Naive thymus-derived CD8-positive, alpha-beta T cell (primary cell): ENCODE measurements around the gene MRPL3. TPM values are rescaled to one million over a fixed set of nuclear protein-coding genes. Genes with fewer than 3 reads are reported as not detected.
A peak's percentile ranks its signal among the peaks of the same experiment; 100 is the strongest.
"Not testable (repeated sequence)": the region's sequence is repeated elsewhere in the genome, so short reads cannot be mapped to it uniquely, and the experiment has no call there.

Source experiments
- ATAC-seq, 2 donors: fragments of 150-1000 bp; cut with Tn5 transposase in 1 of 2; sonication (Bioruptor Pico), chemical (Tn5 transposase) in 1 of 2; 1 replicate in 1 of 2; 2 replicates in 1 of 2; pipeline ENCODE4 v1.10.0; 2021; ENCODE audit warnings: mild to moderate bottlenecking in 2 of 2, moderate library complexity in 2 of 2
- POLR2A ChIA-PET: fragments of 350-600 bp; sonication (Branson Sonifier 250); formaldehyde crosslinking; loops from one replicate; lab custom pipeline; 2021; ENCODE audit warnings: antibody characterized with exemption; lab: Charles Lee
- DNase-seq, 10 donors: peaks; one replicate each; pipeline versions ENCODE4 v3.0.0 to v3.0.0-alpha.2; 2020 to 2022
- H3K27ac Mint-ChIP-seq, 10 donors: one replicate each; pipeline ENCODE4 v1.8.0; 2020 to 2022; ENCODE audit warnings: mild to moderate bottlenecking in 10 of 10, mixed read lengths in 10 of 10, moderate library complexity in 4 of 10, inconsistent platforms in 1 of 10
- H3K27me3 Mint-ChIP-seq, 5 donors: one replicate each; pipeline ENCODE4 v1.8.0; 2021 to 2022; ENCODE audit warnings: mixed read lengths in 5 of 5
- H3K36me3 Mint-ChIP-seq, 3 donors: one replicate each; pipeline ENCODE4 v1.8.0; 2020 to 2022; ENCODE audit warnings: mixed read lengths in 3 of 3, mild to moderate bottlenecking in 2 of 3, inconsistent platforms in 1 of 3
- H3K4me1 Mint-ChIP-seq, 4 donors: one replicate each; pipeline ENCODE4 v1.8.0; 2021 to 2022; ENCODE audit warnings: mixed read lengths in 4 of 4
- H3K4me3 Mint-ChIP-seq, 10 donors: one replicate each; pipeline ENCODE4 v1.8.0; 2020 to 2022; ENCODE audit warnings: mild to moderate bottlenecking in 10 of 10, mixed read lengths in 10 of 10, moderate library complexity in 6 of 10, inconsistent platforms in 1 of 10
- H3K9me3 Mint-ChIP-seq, 9 donors: one replicate each; pipeline ENCODE4 v1.8.0; 2020 to 2022; ENCODE audit warnings: mixed read lengths in 9 of 9, mild to moderate bottlenecking in 3 of 9, inconsistent platforms in 1 of 9, moderate library complexity in 1 of 9
- polyA plus RNA-seq, 3 donors: library from polyadenylated mRNA; unstranded; fragments of 300-500 nt; fragmentation: Illumina TruSeq; gene quantifications; one replicate each; pipeline ENCODE4 v1.2.3, GENCODE V29; 2021
- total RNA-seq, 8 experiments: library from RNA in 2 of 8; stranded (reverse) in 2 of 8; gene quantifications; one replicate each; pipeline ENCODE4 v1.2.3 and lab custom pipeline; 2021 to 2026

The MRPL3 gene
- total and polyA plus RNA-seq, 5 experiments from 2014 or later, result 59.8 to 87.7 (median 76.3) TPM

DNA sequence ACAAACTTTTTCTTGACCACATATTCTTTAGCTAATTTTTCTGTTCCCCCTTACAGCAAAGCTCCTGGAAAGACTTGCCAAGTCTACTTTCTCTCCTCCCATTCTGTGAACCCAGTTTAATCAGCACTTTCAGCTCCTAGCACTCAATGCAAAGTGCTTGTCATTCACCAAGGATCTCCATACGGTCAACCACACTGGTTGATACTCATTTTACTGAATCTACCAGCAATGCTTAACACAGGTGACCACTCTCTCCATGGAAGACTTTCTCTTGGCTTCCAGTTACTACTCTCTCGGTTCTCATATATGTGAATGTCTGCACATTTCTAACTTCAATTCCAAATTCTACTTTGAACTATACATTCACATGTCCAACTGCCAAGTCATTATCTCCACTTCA, 11.7 kb downstream of the MRPL3 start:
- H3K27ac Mint-ChIP-seq, result no peak overlapping the region
- peaks cover 5 to 51% (median 32%) of the 10 kb centered on the region in 3 donors for H3K36me3 Mint-ChIP-seq
- H3K27me3 Mint-ChIP-seq, result no peaks in the 10 kb centered on the region
- POLR2A ChIA-PET, result no interaction called here
- H3K4me3 Mint-ChIP-seq, result no peak overlapping the region
- ATAC-seq (no peak), DNase-seq (no peak)
- H3K4me1 Mint-ChIP-seq, result peaks cover 10 to 24% (median 16%) of the 10 kb centered on the region in 4 donors
- H3K9me3 Mint-ChIP-seq, result no peaks in the 10 kb centered on the region

DNA sequence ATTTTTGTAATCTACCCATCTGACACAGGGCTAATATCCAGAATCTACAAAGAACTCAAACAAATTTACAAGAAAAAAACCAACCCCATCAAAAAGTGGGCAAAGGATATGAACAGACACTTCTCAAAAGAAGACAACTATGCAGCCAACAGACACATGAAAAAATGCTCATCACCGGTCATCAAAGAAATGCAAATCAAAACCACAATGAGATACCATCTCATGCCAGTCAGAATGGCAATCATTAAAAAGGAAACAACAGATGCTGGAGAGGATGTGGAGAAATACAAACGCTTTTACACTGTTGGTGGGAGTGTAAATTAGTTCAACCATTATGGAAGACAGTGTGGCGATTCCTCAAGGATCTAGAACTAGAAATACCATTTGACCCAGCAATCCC, 16.2 kb downstream of the MRPL3 start:
- H3K4me1 Mint-ChIP-seq, result peaks cover 7 to 25% (median 17%) of the 10 kb centered on the region in 4 donors
- H3K36me3 Mint-ChIP-seq, result peaks cover 0 to 54% (median 26%) of the 10 kb centered on the region in 3 donors
- peak in 2 of 10 donors; percentile 11 to 20 for DNase-seq
- H3K27me3 Mint-ChIP-seq, H3K9me3 Mint-ChIP-seq, ATAC-seq, POLR2A ChIA-PET: not testable (repeated sequence)
- peak overlapping the region in 2 of 10 donors; percentile 19 to 31 for H3K4me3 Mint-ChIP-seq
- peak overlapping the region in 1 of 10 donors; percentile 4 for H3K27ac Mint-ChIP-seq

DNA sequence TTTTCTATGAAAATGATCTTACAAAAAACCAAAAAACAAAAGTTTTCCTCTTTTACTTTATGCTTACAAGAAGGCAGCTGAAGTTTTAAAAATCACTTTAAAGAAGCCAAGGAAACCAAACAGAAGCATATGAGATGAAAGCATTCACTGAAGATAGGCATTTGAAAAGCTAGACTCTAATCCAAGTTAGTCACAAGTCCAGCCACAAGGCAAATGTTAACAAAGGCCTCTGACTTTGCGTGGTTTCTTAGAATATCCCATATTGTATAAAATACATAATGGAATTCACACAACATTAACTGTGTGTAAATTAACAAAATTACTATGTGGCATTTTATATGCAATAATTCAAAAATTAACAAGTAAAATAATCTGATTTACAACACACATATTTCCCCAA, 17.7 kb downstream of the MRPL3 start:
- H3K4me1 Mint-ChIP-seq, result peaks cover 7 to 25% (median 18%) of the 10 kb centered on the region in 4 donors
- ATAC-seq (no peak), DNase-seq (no peak)
- H3K36me3 Mint-ChIP-seq, result peaks cover 1 to 65% (median 31%) of the 10 kb centered on the region in 3 donors
- POLR2A ChIA-PET, result no interaction called here
- no peaks in the 10 kb centered on the region for H3K27me3 Mint-ChIP-seq
- no peak overlapping the region for H3K4me3 Mint-ChIP-seq
- no peak overlapping the region for H3K27ac Mint-ChIP-seq
- no peaks in the 10 kb centered on the region for H3K9me3 Mint-ChIP-seq

DNA sequence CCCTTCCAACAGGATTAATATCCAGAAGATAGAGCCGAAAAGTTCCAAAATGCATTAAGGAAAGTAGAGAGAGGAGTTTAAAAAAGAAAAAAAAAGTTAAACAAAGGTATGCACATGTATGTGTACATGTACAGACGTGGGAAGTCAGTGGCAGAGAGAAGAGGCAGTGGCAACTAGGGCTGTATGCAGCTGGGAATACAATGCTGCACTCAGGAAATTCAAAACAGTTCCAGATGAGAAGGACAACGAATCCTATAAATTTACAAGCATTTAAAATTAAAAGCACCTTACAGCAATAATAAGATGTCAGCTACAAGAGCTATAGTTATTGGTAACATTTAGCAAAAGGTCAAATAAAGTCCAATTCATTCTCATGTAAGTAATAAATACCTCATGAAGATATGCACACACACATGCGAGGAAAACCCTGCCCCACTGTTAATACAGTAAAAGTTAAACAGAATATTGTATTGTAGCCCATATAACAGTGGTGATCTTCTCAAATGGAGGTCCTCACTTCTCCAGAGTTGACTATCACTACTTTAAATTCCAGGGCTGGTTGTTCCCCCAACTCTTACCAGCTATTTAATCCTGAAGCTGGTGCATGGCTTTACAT, 18.2 kb downstream of the MRPL3 start:
- Mint-ChIP-seq H3K27ac (no peak overlapping the region), H3K4me3 (no peak overlapping the region), H3K36me3 (peaks cover 4 to 67% (median 33%) of the 10 kb centered on the region in 3 donors), H3K4me1 (peaks cover 7 to 25% (median 20%) of the 10 kb centered on the region in 4 donors), H3K27me3 (no peaks in the 10 kb centered on the region), H3K9me3 (no peaks in the 10 kb centered on the region)
- ATAC-seq (no peak), DNase-seq (no peak)
- POLR2A ChIA-PET, result no interaction called here

DNA sequence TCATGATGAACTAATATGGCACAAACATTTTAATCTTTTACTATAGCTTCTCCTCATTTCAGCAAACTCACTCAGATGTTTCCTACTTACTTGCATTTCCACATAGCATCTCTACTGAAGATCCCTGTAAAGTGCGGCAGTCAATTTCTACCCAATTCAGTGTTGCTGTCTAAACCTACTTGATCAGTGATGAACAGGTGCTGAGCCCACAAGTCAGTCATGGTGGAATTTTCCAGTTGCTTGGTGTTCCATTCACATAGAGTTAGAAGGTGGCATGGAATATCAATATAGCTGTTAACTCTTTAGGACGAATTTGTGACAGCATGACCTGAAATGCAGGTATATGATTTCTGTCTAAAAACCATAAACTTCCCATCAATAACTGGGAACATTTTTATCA, 22.7 kb downstream of the MRPL3 start:
- Mint-ChIP-seq H3K36me3 (peaks cover 4 to 59% (median 16%) of the 10 kb centered on the region in 3 donors), H3K9me3 (no peaks in the 10 kb centered on the region), H3K27me3 (no peaks in the 10 kb centered on the region), H3K27ac (no peak overlapping the region), H3K4me3 (no peak overlapping the region), H3K4me1 (peaks cover 9 to 38% (median 21%) of the 10 kb centered on the region in 4 donors)
- no peak for ATAC-seq
- no peak for DNase-seq
- POLR2A ChIA-PET, result no interaction called here

DNA sequence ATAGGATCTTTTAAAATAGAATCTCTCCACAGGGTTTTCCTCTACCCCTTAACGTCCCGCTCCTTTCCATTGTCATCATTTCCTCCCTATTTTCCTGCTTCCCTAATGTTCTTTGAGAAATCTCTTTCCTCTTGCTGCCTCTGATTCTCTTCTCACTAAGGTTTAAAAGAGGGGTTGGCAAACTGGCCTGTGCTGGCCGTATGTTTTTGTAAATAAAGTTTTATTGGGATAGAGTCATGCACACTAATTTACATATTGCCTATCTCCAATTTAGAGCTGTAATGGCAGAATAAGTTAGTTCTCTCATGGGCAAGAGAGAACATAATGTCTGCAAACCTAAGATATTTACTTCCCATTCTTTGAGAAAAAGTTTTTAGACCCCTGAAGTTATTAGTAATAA, 25.0 kb downstream of the MRPL3 start:
- DNase-seq, result no peak
- Mint-ChIP-seq H3K4me1 (peaks cover 14 to 48% (median 36%) of the 10 kb centered on the region in 4 donors), H3K36me3 (peaks cover 8 to 54% (median 16%) of the 10 kb centered on the region in 3 donors), H3K27me3 (no peaks in the 10 kb centered on the region), H3K4me3 (no peak overlapping the region), H3K9me3 (no peaks in the 10 kb centered on the region), H3K27ac (peak overlapping the region in 1 of 10 donors; percentile 29)
- POLR2A ChIA-PET, result no interaction called here
- no peak for ATAC-seq

DNA sequence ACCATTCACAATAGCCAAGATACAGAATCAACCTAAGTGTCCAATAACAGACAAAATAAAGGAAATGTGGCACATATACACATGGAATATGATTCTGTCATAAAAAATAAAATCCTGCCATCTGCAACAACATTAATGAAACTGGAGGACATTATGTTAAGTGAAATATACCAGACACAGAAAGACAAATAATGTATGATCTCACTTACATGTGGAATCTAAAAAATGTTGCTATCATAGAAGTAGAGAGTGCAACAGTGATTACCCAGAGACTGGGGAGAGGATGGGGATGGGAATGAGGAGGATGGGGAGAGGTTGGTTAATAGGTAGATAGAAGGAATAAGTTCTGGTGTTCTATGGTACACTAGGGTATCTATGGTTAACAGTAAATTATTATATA, 28.7 kb downstream of the MRPL3 start:
- peak overlapping the region in 1 of 10 donors; percentile 5 for H3K27ac Mint-ChIP-seq
- no peak for ATAC-seq
- DNase-seq, result no peak
- no peak overlapping the region for H3K4me3 Mint-ChIP-seq
- H3K27me3 Mint-ChIP-seq, result no peaks in the 10 kb centered on the region
- peaks cover 6 to 63% (median 16%) of the 10 kb centered on the region in 3 donors for H3K36me3 Mint-ChIP-seq
- POLR2A ChIA-PET, result no interaction called here
- H3K9me3 Mint-ChIP-seq, result no peaks in the 10 kb centered on the region
- peaks cover 17 to 52% (median 38%) of the 10 kb centered on the region in 4 donors for H3K4me1 Mint-ChIP-seq

DNA sequence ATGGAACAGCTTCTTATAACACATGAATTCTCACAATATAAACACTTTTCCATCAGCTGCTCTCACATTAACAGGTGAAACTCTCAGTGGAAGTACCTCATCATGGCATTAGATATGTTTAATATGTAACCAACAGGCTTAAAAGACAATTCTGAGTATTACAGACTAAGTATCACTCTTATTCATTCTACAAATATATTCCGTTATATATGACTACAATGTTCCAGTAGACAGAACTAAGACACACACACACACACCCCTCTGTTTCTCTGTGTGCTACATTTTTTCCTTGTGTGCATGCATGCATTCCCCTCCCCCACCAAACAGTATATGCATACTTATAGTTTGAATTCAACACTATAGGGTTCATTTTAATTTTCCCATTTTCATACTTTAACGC, 32.4 kb downstream of the MRPL3 start:
- H3K36me3 Mint-ChIP-seq, result peaks cover 18 to 80% (median 21%) of the 10 kb centered on the region in 3 donors
- POLR2A ChIA-PET, result no interaction called here
- no peak overlapping the region for H3K4me3 Mint-ChIP-seq
- no peaks in the 10 kb centered on the region for H3K27me3 Mint-ChIP-seq
- ATAC-seq, result no peak
- no peak for DNase-seq
- H3K9me3 Mint-ChIP-seq, result no peaks in the 10 kb centered on the region
- H3K27ac Mint-ChIP-seq, result peak overlapping the region in 1 of 10 donors; percentile 35
- H3K4me1 Mint-ChIP-seq, result peaks cover 10 to 26% (median 24%) of the 10 kb centered on the region in 4 donors

DNA sequence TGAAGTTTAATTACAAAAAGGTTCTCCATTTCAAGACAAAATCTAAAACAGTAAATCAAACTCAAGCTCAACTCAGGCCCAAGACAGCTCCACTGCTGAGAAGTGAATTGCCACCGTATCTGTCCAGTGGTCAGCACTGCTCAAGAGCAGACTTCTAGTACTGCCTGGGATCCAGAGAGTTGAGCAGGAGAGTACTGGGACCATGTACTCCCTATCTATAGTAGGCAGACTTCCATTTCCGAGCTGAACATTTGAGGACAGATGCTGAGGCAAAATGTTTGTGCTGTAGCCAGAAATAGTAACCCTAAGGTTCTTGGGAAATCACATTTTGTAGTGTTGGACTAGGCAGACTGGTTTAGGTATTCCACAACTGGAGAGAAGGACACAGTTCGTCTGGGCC, 44.1 kb downstream of the MRPL3 start:
- H3K4me3 Mint-ChIP-seq, result no peak overlapping the region
- no peak for ATAC-seq
- H3K36me3 Mint-ChIP-seq, result peaks cover 6 to 40% (median 19%) of the 10 kb centered on the region in 3 donors
- no peak for DNase-seq
- H3K27ac Mint-ChIP-seq, result no peak overlapping the region
- H3K27me3 Mint-ChIP-seq, result no peaks in the 10 kb centered on the region
- POLR2A ChIA-PET, result no interaction called here
- H3K4me1 Mint-ChIP-seq, result no peaks in the 10 kb centered on the region
- no peaks in the 10 kb centered on the region for H3K9me3 Mint-ChIP-seq

DNA sequence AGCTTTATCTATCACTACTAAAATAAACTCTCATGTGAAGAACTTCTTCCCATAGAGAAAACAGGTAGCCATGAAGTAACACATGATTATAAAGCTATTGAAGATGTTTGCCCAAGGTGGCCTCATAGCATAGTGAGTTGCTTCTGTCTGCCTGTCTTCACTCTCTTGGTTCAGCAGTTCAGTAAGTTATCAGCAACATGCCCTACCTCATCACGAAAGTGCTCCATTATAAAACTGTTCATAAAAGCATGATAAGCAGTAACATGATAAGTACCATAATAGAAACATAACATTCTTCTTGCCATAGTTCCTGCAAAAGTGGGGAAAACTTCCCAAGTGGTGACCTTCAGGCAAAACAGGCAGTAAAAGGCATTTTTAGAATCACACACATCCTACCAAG, 45.6 kb downstream of the MRPL3 start:
- no peak for ATAC-seq

DNA sequence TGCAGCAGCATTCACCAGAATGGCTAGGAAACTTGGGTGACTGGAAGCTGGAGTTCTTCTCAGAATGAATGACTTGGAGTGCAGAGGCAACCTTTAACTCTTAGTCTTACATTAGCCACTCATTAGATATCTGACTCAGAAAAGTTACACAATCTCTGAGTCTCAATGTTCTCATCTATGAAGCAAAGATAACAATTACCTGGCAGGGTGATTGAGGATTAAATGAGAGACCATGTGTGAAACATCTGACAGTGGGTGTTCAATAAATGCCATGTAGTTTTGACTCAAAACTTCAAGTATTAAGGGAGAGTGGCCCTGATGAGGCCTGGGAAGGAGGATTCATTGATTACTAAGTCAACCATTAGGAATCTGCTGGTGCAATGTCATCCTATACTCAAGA, 48.3 kb downstream of the MRPL3 start:
- H3K27me3 Mint-ChIP-seq, result no peaks in the 10 kb centered on the region
- ATAC-seq (no peak), DNase-seq (no peak)
- peak overlapping the region in 2 of 10 donors; percentile 9 to 25 for H3K27ac Mint-ChIP-seq
- H3K4me1 Mint-ChIP-seq, result no peaks in the 10 kb centered on the region
- no peak overlapping the region for H3K4me3 Mint-ChIP-seq
- POLR2A ChIA-PET, result no interaction called here
- peaks cover 2 to 8% (median 5%) of the 10 kb centered on the region in 3 donors for H3K36me3 Mint-ChIP-seq
- peaks cover 0 to 16% (median 0%) of the 10 kb centered on the region in 9 donors for H3K9me3 Mint-ChIP-seq

More for the DNA sequence above, 45.6 kb downstream of the MRPL3 start:
- Mint-ChIP-seq H3K36me3 (peaks cover 0 to 28% (median 11%) of the 10 kb centered on the region in 3 donors), H3K27me3 (no peaks in the 10 kb centered on the region), H3K27ac (no peak overlapping the region), H3K9me3 (no peaks in the 10 kb centered on the region), H3K4me3 (no peak overlapping the region), H3K4me1 (no peaks in the 10 kb centered on the region)
- POLR2A ChIA-PET, result no interaction called here
- DNase-seq, result no peak

DNA sequence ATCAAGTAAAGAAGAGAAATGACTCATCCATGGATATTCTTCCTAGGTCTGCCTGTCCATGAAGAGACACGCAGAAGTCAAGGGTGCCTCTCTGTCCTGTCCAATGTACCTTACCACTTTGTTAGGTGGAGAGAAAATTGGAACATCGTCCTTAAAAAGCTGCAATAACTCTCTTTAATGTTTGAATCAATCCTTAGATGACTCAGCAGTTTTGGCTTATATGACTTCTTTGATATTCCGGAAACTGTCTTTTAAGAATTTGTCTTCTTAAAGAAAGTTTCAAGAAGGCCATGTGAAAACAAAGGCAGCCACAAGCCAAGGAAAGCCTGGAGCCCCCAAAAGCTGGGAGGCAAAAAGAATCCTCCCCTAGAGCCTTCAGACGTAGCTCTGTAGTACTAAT, 49.2 kb downstream of the MRPL3 start:
- Mint-ChIP-seq H3K27ac (no peak overlapping the region), H3K36me3 (peaks cover 2 to 12% (median 8%) of the 10 kb centered on the region in 3 donors), H3K4me1 (no peaks in the 10 kb centered on the region), H3K27me3 (peaks cover 0 to 3% (median 0%) of the 10 kb centered on the region in 5 donors), H3K4me3 (no peak overlapping the region), H3K9me3 (peaks cover 0 to 23% (median 4%) of the 10 kb centered on the region in 9 donors)
- ATAC-seq (no peak), DNase-seq (no peak)
- POLR2A ChIA-PET, result no interaction called here

DNA sequence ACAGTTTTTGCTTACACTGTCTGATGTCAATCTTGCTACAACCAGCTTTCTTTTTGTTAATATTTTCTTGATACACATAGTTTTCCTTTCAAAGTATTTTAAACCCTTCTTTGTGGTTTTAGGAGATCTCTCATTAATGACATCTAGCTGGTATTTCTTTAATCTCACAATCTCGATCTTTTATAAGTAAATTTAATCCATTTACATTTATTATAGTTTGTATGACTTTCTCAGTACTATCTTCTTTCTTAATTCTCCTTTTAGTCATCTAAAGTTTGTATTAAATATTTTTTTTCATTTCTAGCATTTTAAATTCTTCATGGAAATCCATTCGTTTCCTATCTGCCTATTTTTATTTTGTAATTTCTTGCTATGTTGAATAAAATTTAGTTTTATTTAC, 55.4 kb downstream of the MRPL3 start:
- Mint-ChIP-seq H3K36me3 (peaks cover 2 to 17% (median 6%) of the 10 kb centered on the region in 3 donors), H3K4me3 (no peak overlapping the region), H3K9me3 (peaks cover 3 to 26% (median 11%) of the 10 kb centered on the region in 9 donors), H3K27ac (no peak overlapping the region), H3K27me3 (peaks cover 0 to 3% (median 0%) of the 10 kb centered on the region in 5 donors), H3K4me1 (no peaks in the 10 kb centered on the region)
- DNase-seq, result no peak
- POLR2A ChIA-PET, result no interaction called here
- ATAC-seq, result no peak
